GM18519 (cell line): ENCODE data around the gene EXOC3L4.
"Not testable (repeated sequence)": the region's sequence is repeated elsewhere in the genome, so short reads cannot be mapped to it uniquely, and the experiment has no call there.

Source experiments
- ATAC-seq: cut with Tn5 transposase; IDR thresholded peaks from one replicate; pipeline ENCODE4 v1.9.1; 2021; ENCODE audit warnings: mild to moderate bottlenecking, moderate library complexity; ENCODE audit not compliant: unreplicated experiment, low FRiP score

EXOC3L4 gene

DNA sequence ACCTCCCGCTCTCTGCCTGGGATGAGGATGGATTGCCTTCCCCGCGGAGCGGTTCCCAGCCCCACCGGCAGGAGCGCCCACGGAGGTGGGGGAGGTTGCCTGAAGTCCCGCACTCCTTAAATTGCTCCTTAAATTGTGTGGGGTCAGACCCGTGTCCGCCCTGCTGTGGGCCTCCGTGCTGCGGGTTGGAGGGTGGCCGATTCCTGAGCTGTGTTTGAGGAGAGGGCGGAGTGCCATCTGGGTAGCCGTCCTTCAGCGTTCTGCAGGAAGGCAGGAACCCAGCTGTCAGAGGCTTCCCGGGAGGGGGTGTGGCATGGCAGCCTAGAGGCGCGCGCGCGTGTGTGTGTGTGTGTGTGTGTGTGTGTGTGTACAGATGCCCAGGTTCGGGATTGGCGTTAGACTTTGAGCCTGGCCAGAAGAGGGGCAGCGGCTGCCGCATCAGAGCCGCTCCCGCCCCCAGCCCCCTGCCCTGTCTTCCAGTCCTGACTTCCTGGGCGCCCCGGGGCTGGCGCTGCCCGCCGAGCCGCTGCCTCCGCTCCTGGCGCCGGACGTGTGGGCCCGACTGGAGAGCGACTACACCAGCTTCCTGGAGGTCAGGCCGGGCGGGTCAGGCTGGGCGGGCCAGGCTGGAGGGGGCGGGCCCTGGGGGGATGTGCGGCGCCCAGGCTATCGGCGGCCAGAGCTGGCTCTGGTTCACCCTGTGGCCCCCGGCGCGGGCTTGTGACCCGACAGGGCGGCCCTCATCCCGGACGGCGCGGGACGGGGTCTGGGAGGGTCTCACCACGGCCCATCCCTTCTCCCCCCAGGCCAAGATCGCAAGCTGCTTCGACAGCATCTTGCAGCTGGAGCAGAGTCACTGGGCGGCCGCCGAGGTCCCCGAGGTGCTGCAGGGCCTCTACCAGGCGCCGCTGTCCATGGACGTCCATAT lies 9.2 kb downstream of the EXOC3L4 start:
- no peak for ATAC-seq

DNA sequence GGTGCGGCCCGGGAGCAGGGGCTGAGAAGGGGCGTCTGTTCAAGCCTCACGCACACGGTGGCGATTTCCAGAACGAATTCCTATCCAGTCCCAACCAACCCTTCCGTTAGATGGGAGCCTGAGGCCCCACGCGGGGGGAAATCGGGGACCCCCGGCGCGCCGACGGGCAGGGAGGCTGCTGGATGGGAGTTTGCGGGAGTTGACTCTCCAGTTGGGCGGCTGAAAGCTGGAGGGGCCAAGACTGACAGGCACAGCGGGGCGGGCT lies 9.8 kb downstream of the EXOC3L4 start:
- ATAC-seq = no peak

DNA sequence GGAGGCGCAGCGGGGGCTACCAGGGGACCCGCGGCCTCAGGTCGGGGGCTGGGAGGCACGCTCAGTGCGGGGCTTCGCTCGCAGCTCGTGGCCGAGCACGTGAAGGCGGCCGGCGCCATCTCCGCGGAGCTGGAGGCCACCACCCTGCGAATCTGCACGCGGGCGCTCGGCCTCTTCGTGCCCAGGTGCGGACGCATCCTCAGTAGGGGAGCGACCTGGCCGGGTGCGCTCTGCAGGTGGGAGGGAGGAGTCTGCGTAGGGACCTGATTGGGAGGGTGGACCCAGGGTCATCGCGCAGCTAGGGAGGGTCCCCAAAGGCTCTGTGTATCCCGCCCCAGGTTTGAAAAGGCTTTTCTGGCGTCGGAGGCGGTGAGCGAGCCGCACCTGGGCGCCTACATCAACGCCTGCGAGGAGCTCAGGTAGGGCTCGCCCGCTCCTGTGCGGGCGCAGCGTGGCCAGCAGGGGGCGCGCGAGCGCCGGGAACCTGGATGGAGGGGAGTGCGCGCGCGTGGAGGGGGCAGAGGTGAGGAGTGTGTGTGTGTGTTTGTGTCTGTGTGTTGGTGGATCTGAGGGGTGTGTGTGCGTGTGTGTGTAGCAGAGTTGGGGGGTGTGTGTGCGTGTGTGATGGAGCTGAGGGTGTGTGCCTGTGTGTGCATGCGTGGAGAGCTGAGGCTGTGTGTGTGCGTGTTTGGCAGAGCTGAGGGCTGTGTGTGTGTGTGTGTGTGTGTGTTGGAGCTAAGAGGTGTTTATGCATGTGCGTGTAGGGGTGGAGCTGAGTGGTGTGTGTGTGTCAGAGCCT lies 10.3 kb downstream of the EXOC3L4 start:
- ATAC-seq = no peak

DNA sequence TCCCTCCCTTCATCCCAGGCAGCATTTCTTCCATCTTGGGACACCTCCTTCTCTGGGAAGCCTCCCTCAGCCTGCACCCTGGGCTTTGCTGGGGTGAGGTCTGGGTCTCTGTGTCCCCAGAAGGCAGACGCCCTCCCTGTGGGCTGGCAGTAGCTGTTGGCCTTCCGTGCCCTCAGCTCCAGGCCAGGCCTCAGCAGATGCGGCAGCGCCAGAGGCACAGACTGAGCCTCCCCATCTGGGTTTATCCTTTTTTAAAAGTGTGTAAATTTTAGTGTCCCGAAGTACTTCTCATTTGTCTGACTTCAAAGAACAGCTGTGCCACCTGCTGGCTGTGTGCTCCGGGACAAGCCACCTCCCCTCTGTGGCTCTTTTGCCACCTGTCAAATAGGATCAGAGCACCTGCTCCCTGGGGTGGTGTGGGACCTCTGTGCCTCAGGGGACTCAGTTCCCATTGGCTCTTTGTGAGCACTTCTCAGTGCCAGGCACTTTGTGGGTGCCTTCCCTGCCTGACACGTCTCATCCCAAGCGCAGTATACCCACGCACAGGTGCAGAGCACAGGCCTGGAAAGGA lies 11.1 kb downstream of the EXOC3L4 start:
- ATAC-seq = no peak

DNA sequence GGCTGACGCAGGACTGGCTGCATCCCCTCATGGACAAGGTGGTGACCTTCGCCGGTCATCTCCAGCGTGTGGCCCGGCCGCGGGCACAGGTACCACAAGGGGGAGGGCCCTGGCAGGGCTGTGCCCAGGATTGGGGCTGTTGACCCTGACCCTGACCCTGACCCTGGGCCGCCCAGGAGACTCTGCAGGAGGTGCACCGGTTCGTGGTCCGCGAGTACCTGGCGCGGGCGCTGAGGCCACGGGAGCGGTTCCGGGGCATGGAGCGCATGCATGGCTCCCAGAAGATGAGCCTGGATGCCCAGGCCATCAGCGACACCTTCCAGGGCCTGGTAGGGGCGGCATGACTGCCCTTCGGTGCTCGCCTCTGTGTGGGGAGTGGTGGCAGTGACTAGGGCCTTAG lies 12.9 kb downstream of the EXOC3L4 start:
- no peak for ATAC-seq

DNA sequence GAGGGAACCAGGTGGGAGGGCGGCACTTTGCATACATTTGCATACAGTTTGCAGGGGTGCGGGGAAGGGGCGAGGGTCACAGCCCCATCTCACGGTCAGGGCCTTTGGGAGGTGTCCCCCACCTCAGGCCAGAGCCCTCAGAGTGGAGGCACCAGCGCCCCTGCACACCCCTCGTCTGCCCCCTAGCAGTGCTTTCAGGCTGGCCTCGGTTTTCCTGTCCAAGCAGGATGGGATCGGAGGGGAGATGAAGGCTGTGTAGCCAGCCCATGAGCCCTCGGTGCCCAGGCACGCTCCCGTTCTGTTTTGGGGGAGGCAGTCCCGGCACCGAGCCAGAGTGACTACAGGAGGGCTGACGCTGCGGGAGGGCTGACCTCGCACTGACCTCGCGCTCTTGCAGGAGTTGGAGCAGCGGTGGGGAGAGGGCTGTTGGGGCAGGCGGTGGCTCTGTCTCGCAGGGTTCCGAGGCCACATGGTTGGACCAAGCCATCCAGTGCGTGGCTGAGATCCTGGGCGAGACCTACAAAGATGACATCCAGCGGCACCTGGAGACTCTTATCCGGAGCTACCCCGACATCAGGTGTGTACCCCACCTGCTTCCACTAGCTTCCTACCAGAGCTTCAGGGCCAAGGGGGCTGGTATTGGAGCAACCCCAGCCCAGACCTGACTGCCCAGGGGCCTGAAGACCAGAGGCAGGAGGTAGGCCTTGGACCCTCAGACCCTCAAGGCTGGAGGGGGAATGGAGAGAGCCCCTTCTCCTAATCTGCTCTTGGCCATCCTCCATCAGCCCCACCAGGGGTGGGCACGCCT lies 13.6 kb downstream of the EXOC3L4 start:
- ATAC-seq = no peak

DNA sequence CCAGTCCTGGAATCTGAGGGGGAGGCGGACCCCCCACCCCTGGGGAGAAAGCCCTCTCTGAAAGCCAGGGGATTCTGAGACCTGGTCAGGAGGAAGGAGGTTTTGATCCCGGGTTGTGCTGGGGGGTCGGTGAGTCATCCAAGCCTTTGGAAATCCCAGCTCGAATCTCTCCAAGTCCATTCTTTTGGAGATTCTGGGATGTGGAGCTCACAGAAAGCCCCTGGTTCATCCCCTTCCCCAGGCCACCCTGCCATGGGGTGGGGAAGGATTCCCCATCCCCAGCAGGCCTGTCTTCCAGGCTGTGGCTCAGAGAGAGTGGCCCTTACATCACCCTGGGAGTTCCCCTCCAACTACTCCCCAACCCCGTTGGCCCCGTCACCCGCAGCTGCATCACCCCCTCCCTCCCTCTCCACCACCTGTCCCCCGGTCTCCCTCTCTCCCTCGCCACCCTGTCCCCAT lies 14.3 kb downstream of the EXOC3L4 start:
- no peak for ATAC-seq

DNA sequence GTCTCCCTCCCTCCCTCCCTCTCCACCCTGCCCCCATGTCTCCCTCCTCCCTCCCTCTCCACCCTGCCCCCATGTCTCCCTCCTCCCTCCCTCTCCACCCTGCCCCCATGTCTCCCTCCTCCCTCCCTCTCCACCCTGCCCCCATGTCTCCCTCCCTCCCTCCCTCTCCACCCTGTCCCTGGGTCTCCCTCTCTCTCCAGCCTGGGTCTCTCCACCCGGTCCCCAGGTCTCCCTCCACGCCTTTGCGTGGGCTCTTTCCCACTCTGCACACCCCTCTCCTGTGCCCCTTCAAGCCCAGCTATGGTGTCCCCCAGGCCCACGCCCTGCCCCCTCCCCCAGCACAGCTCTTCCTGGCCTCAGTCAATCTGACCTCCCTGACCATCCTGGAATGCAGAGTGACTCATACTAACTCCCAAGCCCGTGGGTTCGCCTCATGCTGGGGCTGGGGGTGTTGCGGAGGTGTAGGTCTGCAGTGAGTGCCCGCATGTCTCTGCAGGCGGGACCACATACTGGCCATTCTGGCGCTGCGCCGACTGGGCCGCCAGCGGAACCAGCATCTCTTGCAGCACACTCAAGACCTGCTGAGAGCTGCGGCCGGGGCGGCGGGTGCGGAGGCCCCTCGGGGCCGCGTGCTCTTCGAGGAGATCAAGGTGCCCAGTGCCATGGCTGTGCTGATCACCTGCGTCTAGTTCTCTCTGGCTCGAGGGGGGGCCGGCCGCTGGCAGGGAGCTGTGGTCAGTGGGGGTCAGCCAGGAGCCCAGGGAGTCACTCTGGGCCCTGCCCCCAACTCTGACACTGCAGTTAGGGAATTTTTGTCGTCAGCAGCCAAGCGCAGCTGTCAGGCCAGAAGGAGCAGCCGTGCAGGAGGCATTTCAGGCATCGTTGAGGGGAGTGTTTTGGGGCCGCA lies 15.3 kb downstream of the EXOC3L4 start:
- ATAC-seq = no peak

DNA sequence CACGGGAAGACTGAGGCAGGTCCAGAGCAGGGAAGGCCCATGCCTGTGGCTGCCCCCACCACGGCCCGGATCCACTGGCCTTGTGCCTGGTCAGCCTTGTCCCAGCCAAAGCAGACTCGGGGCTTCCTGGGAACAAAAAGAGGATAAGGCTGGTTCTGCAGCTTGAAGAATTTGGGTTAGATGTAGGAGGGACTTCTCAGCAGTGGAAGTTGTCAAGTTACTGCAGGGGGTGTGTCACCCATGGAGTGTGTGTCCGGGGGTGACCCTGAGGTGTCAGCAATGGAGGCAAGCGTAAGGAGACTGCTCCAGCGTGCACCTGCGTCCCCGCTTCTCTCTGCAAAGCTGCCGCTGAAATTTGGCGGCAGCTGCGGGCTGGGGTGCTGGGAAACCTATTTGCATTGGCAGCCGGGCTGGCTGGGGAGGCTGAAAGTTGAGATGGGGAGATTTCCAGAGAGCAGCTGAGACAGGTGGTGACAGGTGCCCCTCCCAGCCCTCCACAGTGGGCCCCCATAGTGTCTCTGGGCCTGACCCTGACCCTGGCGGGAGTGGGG lies 16.2 kb downstream of the EXOC3L4 start:
- ATAC-seq = no peak

DNA sequence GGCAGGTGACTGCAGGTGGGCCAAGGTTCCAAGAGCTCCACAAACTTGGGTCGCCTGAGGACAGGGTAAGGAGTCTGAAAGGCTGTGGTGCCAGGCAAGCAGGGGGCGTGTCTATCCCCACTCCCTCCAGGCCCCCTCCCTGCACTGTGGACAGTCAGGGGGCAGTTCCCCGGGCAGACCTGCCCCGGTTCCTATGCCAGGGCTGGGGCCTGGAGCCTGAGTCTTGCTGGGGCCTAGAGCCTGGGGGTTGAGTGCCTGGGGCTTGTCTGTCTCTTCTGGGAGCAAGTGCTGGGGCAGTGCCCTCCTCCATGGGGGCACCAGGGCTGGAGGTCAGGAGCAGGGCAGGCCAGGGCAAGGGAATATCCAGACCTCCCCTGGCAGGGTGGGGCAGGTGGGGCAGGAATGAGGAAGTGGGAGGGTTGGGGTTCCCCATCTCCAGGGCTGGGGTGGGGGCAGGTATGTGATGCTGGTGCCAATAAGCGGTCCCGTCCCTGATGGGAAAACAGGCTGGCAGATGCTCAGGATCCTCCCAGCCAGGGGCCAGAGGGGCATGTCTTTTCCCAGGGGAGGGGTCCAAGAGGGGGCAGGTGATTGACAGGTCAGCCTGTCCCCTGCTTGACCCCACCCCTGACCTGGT lies 16.8 kb downstream of the EXOC3L4 start:
- no peak for ATAC-seq

DNA sequence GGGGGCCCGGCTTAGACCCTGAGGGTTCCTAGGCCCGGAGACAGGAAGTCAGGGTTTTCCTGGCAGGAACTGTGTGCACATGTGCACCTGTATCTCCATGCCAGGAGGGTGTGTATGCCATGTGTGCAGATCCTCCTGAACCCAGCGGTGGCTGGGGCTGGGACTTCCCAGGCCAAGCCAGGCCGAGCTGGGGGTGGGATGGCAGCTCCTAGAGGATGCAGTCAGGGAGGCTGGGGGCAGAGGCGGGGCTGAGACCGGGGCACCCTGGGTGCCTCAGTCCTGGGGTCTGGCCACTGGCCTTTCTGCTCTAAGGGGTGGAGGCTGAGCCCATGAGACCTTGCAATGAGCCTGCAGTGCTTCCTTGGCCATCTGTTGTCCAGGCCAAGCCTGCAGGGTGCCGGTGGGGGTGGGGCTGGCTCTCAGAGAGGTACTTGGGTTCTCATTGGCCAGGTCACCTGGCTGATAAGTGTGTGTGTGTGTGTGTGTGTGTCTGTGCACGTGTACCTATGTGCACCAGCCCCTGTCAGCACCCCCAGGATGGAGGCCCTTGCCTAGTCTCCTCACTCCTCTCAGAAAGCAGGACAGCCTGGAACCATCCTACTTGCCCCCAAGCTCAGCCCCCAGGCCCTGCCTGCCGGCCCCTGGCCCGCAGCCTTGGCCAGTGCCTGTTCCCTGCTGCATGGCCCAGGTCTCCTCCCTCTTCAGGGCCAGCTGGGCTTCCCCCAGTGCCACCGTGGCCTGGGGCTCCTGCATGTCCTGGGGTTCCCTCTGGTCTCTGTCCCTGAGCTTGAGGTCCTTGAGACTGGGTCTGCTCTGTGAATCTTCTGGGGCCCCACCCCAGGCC lies 18.1 kb downstream of the EXOC3L4 start:
- ATAC-seq = no peak

DNA sequence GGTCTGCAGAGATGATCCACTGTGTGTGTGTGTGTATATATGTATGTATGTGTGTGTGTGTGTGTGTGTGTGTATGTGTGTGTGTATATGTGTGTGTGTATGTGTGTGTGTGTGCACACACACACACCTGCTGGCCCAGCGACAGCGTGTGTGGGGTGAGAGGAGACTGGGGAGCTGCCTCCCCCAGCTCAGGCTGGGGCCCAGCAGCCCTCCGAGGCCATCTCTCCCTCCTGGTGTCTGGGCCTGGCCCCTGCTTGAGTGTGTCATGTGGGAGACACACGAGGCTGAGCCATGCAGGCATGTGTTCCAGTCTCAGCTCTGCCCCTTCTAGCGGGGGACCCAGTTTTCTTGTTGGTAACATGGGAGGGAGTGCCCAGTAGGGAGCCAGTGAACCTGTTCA lies 18.8 kb downstream of the EXOC3L4 start:
- no peak for ATAC-seq

DNA sequence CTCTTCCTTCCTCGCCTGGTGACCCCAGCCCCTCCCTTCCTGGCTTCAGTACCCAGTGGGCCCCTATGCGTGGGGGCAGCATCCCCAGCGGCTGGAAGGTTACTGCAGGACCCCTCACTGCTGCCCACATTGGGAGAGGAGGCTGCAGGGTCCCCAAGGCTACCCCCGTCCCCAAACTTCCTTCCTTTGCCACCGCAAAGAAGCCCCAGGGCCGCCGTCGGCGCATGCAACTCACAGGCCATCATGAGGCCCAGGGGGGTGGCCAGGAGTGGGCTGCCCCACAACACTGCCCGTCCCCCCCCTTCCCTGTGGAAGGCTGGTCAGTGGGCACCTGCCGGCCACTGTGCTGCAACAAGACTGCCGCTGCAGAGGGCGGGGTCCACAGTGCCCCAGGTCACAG lies 19.2 kb downstream of the EXOC3L4 start:
- ATAC-seq = no peak

DNA sequence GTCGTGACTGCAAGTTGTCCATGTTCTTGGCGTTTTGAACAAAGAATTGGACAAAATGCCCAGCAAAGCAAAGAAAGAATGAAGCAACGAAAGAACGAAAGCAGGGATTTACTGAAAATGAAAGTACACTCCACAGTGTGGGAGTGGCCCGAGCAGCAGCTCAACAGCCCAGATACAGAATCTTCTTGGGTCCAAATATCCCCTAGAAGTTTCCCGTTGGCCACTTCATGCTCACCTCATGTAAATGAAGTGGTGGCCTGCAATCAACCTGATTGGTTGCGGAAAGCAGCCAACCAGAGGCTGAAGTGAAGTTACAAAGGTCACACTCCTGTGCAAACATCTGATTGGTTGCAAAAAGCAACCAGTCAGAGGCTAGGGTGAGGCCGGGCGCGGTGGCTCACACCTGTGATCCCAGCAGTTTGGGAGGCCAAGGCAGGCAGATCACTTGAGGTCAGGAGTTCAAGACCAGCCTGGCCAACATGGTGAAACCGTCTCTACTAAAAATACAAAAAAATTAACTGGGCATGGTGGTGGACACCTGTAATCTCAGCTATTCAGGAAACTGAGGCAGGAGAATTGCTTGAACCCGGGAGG lies 20.7 kb downstream of the EXOC3L4 start:
- ATAC-seq = not testable (repeated sequence)

DNA sequence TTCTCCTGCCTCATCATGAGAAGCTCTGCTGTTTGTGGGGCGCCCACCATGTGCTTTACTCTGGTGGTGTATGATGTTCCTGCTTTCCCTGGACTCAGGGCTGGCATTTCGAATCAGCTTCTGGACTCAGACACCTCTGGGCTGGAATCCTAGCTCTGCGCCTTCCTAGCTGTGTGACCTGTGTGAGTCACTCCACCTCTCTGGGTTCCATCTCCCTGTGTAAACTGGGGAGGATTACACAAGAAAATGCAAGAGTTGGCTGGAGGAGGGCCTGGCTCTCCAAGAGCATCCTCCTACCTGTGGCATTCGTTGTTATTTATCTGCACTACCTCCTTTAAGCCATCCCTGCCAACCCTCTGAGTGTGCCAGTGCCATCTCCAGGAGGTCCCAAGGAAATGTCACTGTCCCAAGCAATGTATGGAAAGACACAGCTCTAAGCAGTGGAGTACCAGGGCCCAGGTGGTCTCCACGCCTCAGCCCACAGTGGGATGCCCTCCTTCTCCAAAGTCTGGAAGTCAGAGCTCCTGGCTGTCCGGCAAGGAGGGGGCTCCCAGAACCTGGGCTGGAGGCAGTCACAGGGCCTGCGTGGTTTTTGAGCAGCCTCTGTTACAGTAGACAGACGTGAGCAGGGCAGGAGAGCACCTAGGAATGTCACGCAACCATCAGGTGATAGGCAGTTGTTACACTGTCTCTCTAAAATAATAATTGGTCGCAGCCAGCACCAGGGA lies 21.5 kb downstream of the EXOC3L4 start:
- no peak for ATAC-seq

DNA sequence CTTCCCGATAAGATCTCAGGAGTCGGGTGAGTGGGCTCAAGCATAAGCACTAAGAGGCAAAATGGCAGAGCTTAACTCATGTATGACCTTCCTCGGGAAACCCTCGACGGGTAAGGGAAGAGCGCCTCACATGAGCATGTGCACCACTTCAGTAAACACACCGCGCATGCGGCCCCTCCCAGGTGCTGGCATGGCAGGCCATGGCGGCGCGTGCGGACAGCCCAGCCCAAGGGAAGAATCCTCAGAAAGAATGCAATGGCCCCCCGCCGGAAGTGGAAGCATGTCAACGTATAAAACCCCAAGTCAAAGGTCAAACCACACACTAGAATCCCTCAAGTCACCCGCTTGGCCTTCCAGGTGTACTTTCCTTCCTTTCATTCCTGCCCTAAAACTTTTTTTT lies 22.1 kb downstream of the EXOC3L4 start:
- ATAC-seq = no peak

DNA sequence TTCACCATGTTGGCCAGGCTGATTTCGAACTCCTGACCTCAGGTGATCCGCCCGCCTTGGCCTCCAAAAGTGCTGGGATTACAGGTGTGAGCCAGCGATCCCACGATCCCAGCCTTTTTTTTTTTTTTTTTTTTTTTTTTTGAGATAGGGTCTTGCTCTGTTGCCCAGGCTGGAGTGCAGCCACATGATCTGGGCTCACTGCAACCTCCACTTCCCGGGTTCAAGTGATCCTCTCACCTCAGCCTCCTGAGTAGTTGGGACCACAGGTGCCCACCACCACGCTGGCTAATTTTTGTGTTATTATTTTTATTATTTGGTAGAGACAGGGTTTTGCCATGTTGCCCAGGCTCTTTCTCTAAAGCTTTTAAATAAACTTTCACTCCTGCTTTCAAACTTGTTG lies 23.0 kb downstream of the EXOC3L4 start:
- ATAC-seq = not testable (repeated sequence)
